H1 (cell line): Measurements from ENCODE around the gene PSMC3IP. TPM values are rescaled to one million over a fixed set of nuclear protein-coding genes. Genes with fewer than 3 reads are reported as not detected.

Experiments used
- ATF3 ChIP-seq: IDR thresholded peaks from 2 replicates; pipeline ENCODE4 v1.6.1; 2011; ENCODE audit warnings: low read depth, mild to moderate bottlenecking, low read length; ENCODE audit not compliant: insufficient read depth
- E2F6 ChIP-seq: IDR thresholded peaks from 2 replicates; pipeline ENCODE4 v1.6.1; 2012; ENCODE audit warnings: inconsistent platforms
- EZH2 ChIP-seq: fragments of 200-600 bp; sonication (generic); IDR thresholded peaks from 2 replicates; pipeline ENCODE4 v1.7.1; 2012; ENCODE audit warnings: low read depth, mild to moderate bottlenecking, moderate library complexity, low read length, inconsistent platforms; ENCODE audit not compliant: severe bottlenecking
- KDM4A ChIP-seq: IDR thresholded peaks from one replicate; pipeline ENCODE4 v1.7.1; 2012; ENCODE audit warnings: low read depth, mild to moderate bottlenecking, moderate library complexity, low read length, inconsistent platforms; ENCODE audit not compliant: severe bottlenecking
- MAX ChIP-seq: IDR thresholded peaks from 2 replicates; pipeline ENCODE4 v1.6.1; 2012; ENCODE audit warnings: inconsistent platforms
- PHF8 ChIP-seq: fragments of 200-600 bp; sonication (generic); conservative IDR thresholded peaks from 2 replicates; pipeline ENCODE4 v1.7.1; 2012; ENCODE audit warnings: low read depth, mild to moderate bottlenecking, inconsistent platforms, low read length, moderate library complexity
- POLR2AphosphoS5 ChIP-seq: IDR thresholded peaks from 2 replicates; pipeline ENCODE4 v1.6.1; 2011; ENCODE audit warnings: low read depth, low read length
- TEAD4 ChIP-seq: IDR thresholded peaks from 2 replicates; pipeline ENCODE4 v1.6.1; 2012; ENCODE audit warnings: low read depth, low read length, inconsistent platforms, mixed read lengths
- USF2 ChIP-seq: IDR thresholded peaks from 2 replicates; pipeline ENCODE4 v1.6.1; 2011; ENCODE audit warnings: low read length, improper control_type of control experiment
- YY1 ChIP-seq: IDR thresholded peaks from 2 replicates; pipeline ENCODE4 v1.6.1; 2011; ENCODE audit warnings: low read depth, mild to moderate bottlenecking, low read length
- polyA plus RNA-seq, 7 experiments: library from polyadenylated mRNA; depleted of rRNA in 3 of 7; stranded (reverse) in 5 of 7; unstranded in 2 of 7; fragments of >200 nt in 5 of 7; fragments of 200-250 nt in 2 of 7; gene quantifications; 1 replicate in 5 of 7; 2 replicates in 1 of 7; 4 replicates in 1 of 7; pipeline versions ENCODE4 v1.2.1 to v1.2.3, GENCODE V29; 2011 to 2013; ENCODE audit warnings: missing spikeins in 2 of 7, mixed read lengths in 2 of 7
- total RNA-seq: library from RNA; stranded (reverse); fragmentation: NEBNext Ultra II Directional; extraction: Animal tissue kit (Norgen Biotek cat#: 25700); gene quantifications from 2 replicates; pipeline ENCODE4 v1.2.1, GENCODE V29; 2021

Gene PSMC3IP
- total and polyA plus RNA-seq, 2 of the 8 experiments (the other 6 are each of a cell fraction or from before 2014, with no cell fraction given) = 11.5 to 21.9 TPM

GRCh38 chr17:42566883-42567573, 10.5 kb downstream of the PSMC3IP start, which contains the start of gene MLX (continued):
- TF ChIP-seq MAX (peak; percentile 70), KDM4A (peak; percentile 77), E2F6 (0 out of 2 replicates have a peak, but pooled peaks have one; percentile 18), TEAD4 (peak; percentile 34; the same call in 1 of the 2 replicates), ATF3 (peak; percentile 95), EZH2 (no peak), POLR2AphosphoS5 (peak; percentile 39; the same call in 1 of the 2 replicates), USF2 (peak; percentile 98), YY1 (peak; percentile 85), PHF8 (peak; percentile 60; the same call in 1 of the 2 replicates)
